Iris pigment epithelial cell (primary cell): Measurements from ENCODE around the gene ACTN4.
"Not testable (repeated sequence)": the region's sequence is repeated elsewhere in the genome, so short reads cannot be mapped to it uniquely, and the experiment has no call there.

ENCODE experiments used
- DNase-seq: peaks from one replicate; pipeline ENCODE4 v3.0.0-alpha.2; 2011; ENCODE audit warnings: low read depth

The ACTN4 gene

GRCh38 chr19:38647368-38647965 lies at the start of gene ACTN4:
Gene ACTN4, plus strand, starts transcription at chr19:38647649. Its CDS starts 97 bp downstream, at chr19:38647746.
- peak; percentile 96 for DNase-seq

- DNase-seq = no peak
Observed at GRCh38 chr19:38599722-38600121, 47.7 kb upstream of the ACTN4 start.

GRCh38 chr19:38602856-38603255 lies 44.6 kb upstream of the ACTN4 start:
- not testable (repeated sequence) for DNase-seq

- no peak for DNase-seq
Observed at GRCh38 chr19:38606131-38606530, 41.3 kb upstream of the ACTN4 start.

GRCh38 chr19:38614289-38614688 lies 33.2 kb upstream of the ACTN4 start:
- no peak for DNase-seq

GRCh38 chr19:38615007-38615581 lies 32.4 kb upstream of the ACTN4 start:
- no peak for DNase-seq

- DNase-seq = no peak
Observed at GRCh38 chr19:38616265-38616664, 31.2 kb upstream of the ACTN4 start.

GRCh38 chr19:38617283-38617763 lies 30.1 kb upstream of the ACTN4 start:
- DNase-seq = no peak

- DNase-seq = no peak
Observed at GRCh38 chr19:38617764-38618589, 29.5 kb upstream of the ACTN4 start, which contains the start of gene MAP4K1. Gene MAP4K1, minus strand, starts transcription at chr19:38617953. Its CDS starts 58 bp downstream, at chr19:38617895.

GRCh38 chr19:38618590-38619360 lies 28.7 kb upstream of the ACTN4 start, which contains the start of gene EIF3K:
Gene EIF3K, plus strand, starts transcription at chr19:38619188. Its CDS starts 81 bp downstream, at chr19:38619269.
- DNase-seq = peak; percentile 98

GRCh38 chr19:38619361-38620174 lies 27.9 kb upstream of the ACTN4 start:
- DNase-seq = peak; percentile 7

GRCh38 chr19:38624822-38625221 lies 22.6 kb upstream of the ACTN4 start:
- no peak for DNase-seq

- DNase-seq = no peak
Observed at GRCh38 chr19:38626401-38626800, 21.0 kb upstream of the ACTN4 start.

- no peak for DNase-seq
Observed at GRCh38 chr19:38629568-38629967, 17.9 kb upstream of the ACTN4 start.

- DNase-seq = not testable (repeated sequence)
Observed at GRCh38 chr19:38631301-38631700, 16.1 kb upstream of the ACTN4 start.

GRCh38 chr19:38631811-38632475 lies 15.5 kb upstream of the ACTN4 start:
- DNase-seq = peak; percentile 63

GRCh38 chr19:38632476-38633213 lies 14.8 kb upstream of the ACTN4 start:
- DNase-seq = no peak

- no peak for DNase-seq
Observed at GRCh38 chr19:38634757-38635482, 12.5 kb upstream of the ACTN4 start.
